Adrenal gland (tissue), 5 donors: Measurements from ENCODE around the gene CUEDC2.

ENCODE experiments used
- POLR2A ChIP-seq, 2 donors: fragments of 450-650 bp; IDR thresholded peaks; one replicate each; pipeline ENCODE4 v1.6.1; 2017; ENCODE audit warnings: antibody characterized with exemption in 2 of 2, mild to moderate bottlenecking in 2 of 2, moderate library complexity in 1 of 2
- TF ChIP-seq, protein P1 (sequence below), 6 experiments: fragments of 450-650 bp in 4 of 6; fragments of 200-600 bp in 2 of 6; sonication (generic) in 1 of 6; IDR thresholded peaks; 1 replicate in 5 of 6; 2 replicates in 1 of 6; pipeline versions ENCODE4 v1.5.1 to v1.8.0; 2016 to 2021; ENCODE audit warnings: antibody characterized with exemption in 6 of 6, mild to moderate bottlenecking in 2 of 6, moderate library complexity in 1 of 6
- donor health status: DM: no; HTN: no; CAD: no.

DNA sequence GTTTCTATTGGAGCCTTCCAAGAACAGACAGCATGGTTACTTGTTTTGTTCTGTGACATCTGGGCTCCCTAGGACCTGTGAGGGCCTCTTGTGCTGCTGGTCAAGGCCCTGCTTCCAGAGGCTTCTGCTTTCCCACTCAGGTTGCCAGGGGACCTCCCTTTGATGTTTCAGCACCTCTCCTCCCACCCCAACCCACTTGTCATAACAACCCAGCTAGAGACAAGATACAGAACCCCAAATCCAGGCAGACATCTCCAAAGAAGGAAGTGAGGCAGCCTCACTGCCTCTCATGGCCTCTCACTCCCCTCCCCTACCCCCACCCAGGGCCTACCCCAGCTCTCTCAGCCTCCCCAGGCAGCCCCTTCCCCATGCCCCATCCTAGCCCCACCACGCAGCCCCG lies 25.6 kb downstream of the CUEDC2 start:
- TF ChIP-seq POLR2A (IDR thresholded peaks at IDR 0.05) = no peak
- TF ChIP-seq, protein P1, sequence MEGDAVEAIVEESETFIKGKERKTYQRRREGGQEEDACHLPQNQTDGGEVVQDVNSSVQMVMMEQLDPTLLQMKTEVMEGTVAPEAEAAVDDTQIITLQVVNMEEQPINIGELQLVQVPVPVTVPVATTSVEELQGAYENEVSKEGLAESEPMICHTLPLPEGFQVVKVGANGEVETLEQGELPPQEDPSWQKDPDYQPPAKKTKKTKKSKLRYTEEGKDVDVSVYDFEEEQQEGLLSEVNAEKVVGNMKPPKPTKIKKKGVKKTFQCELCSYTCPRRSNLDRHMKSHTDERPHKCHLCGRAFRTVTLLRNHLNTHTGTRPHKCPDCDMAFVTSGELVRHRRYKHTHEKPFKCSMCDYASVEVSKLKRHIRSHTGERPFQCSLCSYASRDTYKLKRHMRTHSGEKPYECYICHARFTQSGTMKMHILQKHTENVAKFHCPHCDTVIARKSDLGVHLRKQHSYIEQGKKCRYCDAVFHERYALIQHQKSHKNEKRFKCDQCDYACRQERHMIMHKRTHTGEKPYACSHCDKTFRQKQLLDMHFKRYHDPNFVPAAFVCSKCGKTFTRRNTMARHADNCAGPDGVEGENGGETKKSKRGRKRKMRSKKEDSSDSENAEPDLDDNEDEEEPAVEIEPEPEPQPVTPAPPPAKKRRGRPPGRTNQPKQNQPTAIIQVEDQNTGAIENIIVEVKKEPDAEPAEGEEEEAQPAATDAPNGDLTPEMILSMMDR (IDR thresholded peaks at IDR 0.05) = no peak
